Type B pancreatic cell (in vitro differentiated cells): ENCODE measurements around the gene SERPINA3. TPM values are rescaled to one million over a fixed set of nuclear protein-coding genes. Genes with fewer than 3 reads are reported as not detected.
A peak's percentile ranks its signal among the peaks of the same experiment; 100 is the strongest.

Source experiments
- DNase-seq: peaks from one replicate; pipeline ENCODE4 v3.0.0; 2021; ENCODE audit warnings: mixed read lengths; ENCODE audit not compliant: unreplicated experiment; ENCODE audit errors: extremely low spot score
- H3K27ac Mint-ChIP-seq: 2 replicates; pipeline ENCODE4 v1.8.0; 2021; ENCODE audit warnings: mild to moderate bottlenecking, mixed read lengths
- H3K27me3 Mint-ChIP-seq: 2 replicates; pipeline ENCODE4 v1.8.0; 2021; ENCODE audit warnings: mixed read lengths
- H3K36me3 Mint-ChIP-seq: 2 replicates; pipeline ENCODE4 v1.8.0; 2021; ENCODE audit warnings: mixed read lengths
- H3K4me1 Mint-ChIP-seq: one replicate; pipeline ENCODE4 v1.8.0; 2021; ENCODE audit warnings: mixed read lengths; ENCODE audit not compliant: unreplicated experiment
- H3K4me3 Mint-ChIP-seq: 2 replicates; pipeline ENCODE4 v1.8.0; 2021; ENCODE audit warnings: mild to moderate bottlenecking, mixed read lengths
- H3K9me3 Mint-ChIP-seq: 2 replicates; pipeline ENCODE4 v1.8.0; 2021; ENCODE audit warnings: mixed read lengths
- CTCF ChIP-seq: fragments of 200-600 bp; sonication (generic); conservative IDR thresholded peaks from 2 replicates; pipeline ENCODE4 v1.5.0; 2021; ENCODE audit warnings: antibody characterized with exemption, mild to moderate bottlenecking
- total RNA-seq: library from RNA; stranded (reverse); gene quantifications from 2 replicates; pipeline ENCODE4 v1.2.1, GENCODE V29; 2021; ENCODE audit warnings: low replicate concordance

Gene SERPINA3
- total RNA-seq, 1 donor from 2014 or later: 7.1 TPM

DNA sequence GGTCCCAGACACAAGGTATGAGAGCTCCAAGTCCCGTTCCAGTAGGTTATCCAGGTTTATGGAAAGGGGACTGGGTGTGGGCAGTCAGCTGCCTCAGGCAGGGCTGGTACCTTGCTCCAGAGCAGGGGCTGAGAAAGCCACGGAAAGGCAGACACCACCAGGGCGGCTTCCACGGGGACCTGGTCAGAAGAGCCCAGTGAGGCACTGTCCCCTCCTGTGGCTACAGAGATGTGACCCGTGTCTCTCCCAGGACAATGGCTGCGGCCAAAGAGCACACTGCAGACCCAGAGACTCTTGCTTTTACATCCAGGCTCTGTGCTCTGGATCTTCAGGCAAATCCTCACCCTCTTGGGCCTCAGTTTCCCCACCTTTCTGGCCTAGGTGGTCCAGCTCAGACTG lies 42.2 kb upstream of the SERPINA3 start:
- Mint-ChIP-seq H3K27me3 (no peaks in the 10 kb centered on the region), H3K4me3 (no peak overlapping the region), H3K9me3 (no peaks in the 10 kb centered on the region), H3K27ac (no peak overlapping the region), H3K4me1 (no peaks in the 10 kb centered on the region), H3K36me3 (no peaks in the 10 kb centered on the region)
- no peak for DNase-seq
- TF ChIP-seq CTCF: no peak

DNA sequence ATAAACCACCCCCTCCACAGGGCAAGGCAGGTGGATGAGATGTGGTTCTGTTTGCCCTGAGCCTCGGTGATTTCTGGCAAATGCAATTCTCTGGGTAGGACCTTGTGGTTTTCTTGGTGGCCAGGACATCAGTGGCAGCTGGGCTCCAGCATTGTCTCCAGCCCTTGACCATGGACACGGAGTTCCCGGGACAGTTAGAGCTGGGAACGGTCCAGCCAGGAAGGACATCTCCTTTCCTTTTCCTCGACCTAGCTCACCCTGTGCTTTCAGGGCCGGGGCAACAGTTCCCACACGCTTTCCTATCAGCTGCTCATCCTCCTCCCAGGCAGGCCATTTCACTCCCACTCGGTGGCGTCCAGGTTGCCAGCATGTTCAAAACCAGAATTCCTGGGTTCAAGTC lies 41.8 kb upstream of the SERPINA3 start:
- H3K27ac Mint-ChIP-seq: no peak overlapping the region
- no peak for DNase-seq
- no peaks in the 10 kb centered on the region for H3K9me3 Mint-ChIP-seq
- H3K4me3 Mint-ChIP-seq: no peak overlapping the region
- H3K27me3 Mint-ChIP-seq: no peaks in the 10 kb centered on the region
- H3K36me3 Mint-ChIP-seq: no peaks in the 10 kb centered on the region
- H3K4me1 Mint-ChIP-seq: no peaks in the 10 kb centered on the region
- no peak for TF ChIP-seq CTCF

DNA sequence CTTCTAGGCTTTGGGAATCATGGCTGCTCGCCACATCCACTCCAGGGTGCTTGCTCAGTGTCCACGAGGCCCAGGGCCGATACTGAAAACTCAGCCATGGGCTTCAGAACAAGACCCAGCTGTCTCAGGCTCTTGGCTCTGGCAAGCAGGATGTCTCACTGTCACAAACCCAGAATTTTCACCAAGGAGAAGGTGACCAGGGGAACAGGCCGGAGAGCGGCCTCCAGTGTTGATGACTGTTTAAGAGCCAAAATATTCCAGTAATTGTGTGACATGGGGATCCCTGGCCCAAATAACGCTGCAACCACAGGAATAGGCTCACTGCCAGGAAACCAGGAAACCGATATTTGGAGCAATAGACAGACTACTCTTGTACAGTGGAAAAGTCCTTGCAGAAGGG lies 40.8 kb upstream of the SERPINA3 start:
- H3K27ac Mint-ChIP-seq: no peak overlapping the region
- H3K4me1 Mint-ChIP-seq: no peaks in the 10 kb centered on the region
- H3K9me3 Mint-ChIP-seq: no peaks in the 10 kb centered on the region
- H3K4me3 Mint-ChIP-seq: no peak overlapping the region
- DNase-seq: no peak
- H3K36me3 Mint-ChIP-seq: no peaks in the 10 kb centered on the region
- no peaks in the 10 kb centered on the region for H3K27me3 Mint-ChIP-seq
- no peak for TF ChIP-seq CTCF

- Mint-ChIP-seq H3K36me3 (no peaks in the 10 kb centered on the region), H3K27ac (no peak overlapping the region), H3K4me1 (no peaks in the 10 kb centered on the region), H3K4me3 (no peak overlapping the region), H3K27me3 (no peaks in the 10 kb centered on the region), H3K9me3 (no peaks in the 10 kb centered on the region)
- no peak for TF ChIP-seq CTCF
- DNase-seq: no peak
Measured at GRCh38 chr14:94571950-94572349, 40.2 kb upstream of the SERPINA3 start.

DNA sequence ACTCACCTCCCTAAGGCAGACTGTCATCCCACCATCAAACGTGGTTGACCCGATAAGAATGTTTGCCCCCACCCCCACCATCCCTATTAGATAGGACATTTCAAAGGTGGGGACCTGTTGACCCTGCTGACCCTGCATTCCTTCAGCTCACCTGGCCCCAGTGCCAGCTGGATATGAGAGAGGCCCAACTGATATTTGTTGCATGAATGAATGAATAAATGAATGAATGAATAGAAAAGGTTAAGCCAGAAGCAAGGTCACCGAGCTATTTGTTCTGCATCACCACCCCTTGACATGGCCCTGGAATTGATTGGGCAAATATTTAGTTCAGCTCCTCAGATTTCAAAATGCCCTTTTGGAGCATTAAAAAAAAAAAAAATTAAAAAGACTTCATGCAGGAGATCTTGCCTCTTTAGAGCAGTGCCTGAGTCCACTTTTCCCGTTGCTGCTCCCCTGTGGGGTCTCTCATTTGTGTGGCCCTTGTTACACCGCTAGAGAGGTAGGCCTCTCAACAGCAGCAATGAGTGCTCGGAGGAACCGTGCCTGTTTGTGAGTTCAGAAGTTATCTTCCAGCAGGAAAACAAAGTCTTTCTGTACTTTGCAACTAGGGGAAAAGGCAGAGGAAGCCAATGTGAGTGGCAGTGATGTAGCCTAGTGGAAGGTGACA lies 39.4 kb upstream of the SERPINA3 start:
- DNase-seq: no peak
- no peaks in the 10 kb centered on the region for H3K36me3 Mint-ChIP-seq
- TF ChIP-seq CTCF: no peak

More for the DNA sequence above, 39.4 kb upstream of the SERPINA3 start:
- Mint-ChIP-seq H3K27ac (peak overlapping the region; percentile 71), H3K4me3 (no peak overlapping the region), H3K4me1 (no peaks in the 10 kb centered on the region), H3K9me3 (no peaks in the 10 kb centered on the region), H3K27me3 (no peaks in the 10 kb centered on the region)
